IPS DF 4.7 (cell line): ENCODE data around the gene MMEL1.
"Not testable (repeated sequence)": the region's sequence is repeated elsewhere in the genome, so short reads cannot be mapped to it uniquely, and the experiment has no call there.

ENCODE experiments used
- DNase-seq: peaks from one replicate; pipeline ENCODE4 v3.0.0-alpha.2; 2013; ENCODE audit warnings: low spot score; ENCODE audit errors: extremely low read depth

MMEL1 gene, protein sequence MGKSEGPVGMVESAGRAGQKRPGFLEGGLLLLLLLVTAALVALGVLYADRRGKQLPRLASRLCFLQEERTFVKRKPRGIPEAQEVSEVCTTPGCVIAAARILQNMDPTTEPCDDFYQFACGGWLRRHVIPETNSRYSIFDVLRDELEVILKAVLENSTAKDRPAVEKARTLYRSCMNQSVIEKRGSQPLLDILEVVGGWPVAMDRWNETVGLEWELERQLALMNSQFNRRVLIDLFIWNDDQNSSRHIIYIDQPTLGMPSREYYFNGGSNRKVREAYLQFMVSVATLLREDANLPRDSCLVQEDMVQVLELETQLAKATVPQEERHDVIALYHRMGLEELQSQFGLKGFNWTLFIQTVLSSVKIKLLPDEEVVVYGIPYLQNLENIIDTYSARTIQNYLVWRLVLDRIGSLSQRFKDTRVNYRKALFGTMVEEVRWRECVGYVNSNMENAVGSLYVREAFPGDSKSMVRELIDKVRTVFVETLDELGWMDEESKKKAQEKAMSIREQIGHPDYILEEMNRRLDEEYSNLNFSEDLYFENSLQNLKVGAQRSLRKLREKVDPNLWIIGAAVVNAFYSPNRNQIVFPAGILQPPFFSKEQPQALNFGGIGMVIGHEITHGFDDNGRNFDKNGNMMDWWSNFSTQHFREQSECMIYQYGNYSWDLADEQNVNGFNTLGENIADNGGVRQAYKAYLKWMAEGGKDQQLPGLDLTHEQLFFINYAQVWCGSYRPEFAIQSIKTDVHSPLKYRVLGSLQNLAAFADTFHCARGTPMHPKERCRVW

DNA sequence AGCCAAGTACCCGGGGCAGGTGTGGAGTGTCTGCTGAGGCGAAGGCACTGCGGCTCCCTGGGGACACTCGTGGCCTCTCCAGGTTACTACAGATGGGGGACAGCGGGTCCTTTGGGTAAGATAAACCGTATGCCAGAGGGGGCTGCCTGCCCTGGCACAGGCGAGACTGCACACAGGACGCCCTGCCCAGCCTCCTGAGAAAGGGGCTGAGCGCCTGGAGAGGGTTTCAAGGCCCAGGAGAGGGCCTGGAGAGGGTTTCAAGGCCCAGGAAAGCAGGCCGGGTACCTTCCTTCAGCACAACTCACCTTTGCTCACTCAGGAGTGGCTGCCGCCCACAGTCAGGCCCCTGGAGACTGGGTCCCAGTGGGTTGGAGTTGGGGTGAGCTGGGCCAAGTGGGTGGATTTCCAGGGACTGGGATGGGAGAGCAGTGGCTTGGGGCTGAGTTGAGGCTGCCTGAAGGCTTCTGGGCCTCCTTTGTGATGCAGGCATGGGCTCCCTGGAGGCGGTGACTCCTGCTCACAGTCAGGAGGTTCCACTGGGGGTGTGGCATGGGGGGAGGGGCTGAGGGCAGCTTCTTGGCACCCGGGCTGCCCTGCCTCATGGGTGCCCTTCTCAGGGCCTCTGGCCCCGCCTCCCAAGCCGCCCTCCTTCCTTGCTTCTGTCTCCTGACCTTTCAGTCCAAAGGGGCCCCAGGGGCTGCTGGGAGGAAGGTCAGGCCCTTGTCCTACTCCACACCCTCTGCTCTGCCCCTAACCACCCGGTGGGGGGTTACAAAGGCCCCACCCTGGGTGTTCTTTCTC lies at the start of gene MMEL1:
Gene MMEL1, minus strand, starts transcription at position 456 of the 801 bp plus-strand sequence. CDS start 3,532 bp downstream, outside the sequence.
- no peak for DNase-seq

DNA sequence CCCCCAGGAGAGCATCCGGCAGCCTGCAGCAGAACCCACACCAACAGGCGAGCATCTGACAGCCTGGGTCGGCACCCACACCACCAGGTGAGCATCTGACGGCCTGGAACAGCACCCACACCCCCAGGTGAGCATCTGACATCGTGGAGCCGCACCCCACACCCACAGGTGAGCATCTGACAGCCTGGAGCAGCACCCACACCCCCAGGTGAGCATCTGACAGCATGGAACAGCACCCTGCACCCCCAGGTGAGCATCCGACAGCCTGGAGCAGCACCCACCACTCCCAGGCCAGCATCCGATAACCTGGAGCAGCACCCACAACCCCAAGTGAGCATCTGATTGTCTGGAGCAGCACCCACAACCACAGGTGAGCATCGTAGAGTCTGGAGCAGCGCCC lies 43.9 kb upstream of the MMEL1 start:
- DNase-seq = not testable (repeated sequence)

DNA sequence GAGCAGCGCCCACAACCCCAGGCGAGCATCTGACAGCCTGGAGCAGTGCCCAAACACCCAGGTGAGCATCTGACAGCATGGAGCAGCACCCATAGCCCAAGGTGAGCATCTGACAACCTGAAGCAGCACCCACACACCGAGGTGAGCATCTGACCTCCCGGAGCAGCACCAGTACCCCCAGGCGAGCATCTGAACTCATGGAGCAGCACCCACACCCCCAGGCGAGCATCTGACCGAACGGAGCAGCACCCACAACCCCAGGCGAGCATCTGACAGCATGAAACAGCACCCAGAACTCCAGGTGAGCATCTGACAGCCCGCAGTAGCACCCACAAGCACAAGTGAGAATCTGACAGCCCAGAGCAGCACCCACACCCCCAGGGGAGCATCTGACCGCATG lies 38.8 kb upstream of the MMEL1 start:
- DNase-seq = not testable (repeated sequence)

DNA sequence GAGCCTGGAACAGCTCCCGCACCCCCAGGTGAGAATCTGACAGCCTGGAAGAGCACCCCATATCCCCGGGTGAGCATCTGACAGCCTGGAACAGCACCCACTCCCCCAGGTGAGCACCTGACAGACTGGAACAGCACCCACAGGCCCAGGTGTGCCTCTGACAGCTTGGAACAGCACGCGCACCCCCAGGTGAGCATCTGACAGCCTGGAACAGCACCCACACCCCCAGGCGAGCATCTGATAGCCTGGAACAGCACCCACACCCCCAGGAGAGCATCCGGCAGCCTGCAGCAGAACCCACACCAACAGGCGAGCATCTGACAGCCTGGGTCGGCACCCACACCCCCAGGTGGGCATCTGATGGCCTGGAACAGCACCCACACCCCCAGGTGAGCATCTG lies 27.0 kb upstream of the MMEL1 start:
- not testable (repeated sequence) for DNase-seq

DNA sequence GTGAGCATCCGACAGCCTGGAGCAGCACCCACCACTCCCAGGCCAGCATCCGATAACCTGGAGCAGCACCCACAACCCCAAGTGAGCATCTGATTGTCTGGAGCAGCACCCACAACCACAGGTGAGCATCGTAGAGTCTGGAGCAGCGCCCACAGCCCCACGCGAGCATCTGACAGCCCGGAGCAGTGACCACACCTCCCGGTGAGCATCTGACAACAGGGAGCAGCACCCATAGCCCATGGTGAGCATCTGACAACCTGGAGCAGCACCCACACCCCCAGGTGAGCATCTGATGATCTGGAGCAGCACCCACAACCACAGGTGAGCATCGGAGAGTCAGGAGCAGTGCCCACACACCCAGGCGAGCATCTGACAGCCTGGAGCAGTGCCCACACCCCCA lies 25.1 kb upstream of the MMEL1 start:
- DNase-seq = not testable (repeated sequence)

DNA sequence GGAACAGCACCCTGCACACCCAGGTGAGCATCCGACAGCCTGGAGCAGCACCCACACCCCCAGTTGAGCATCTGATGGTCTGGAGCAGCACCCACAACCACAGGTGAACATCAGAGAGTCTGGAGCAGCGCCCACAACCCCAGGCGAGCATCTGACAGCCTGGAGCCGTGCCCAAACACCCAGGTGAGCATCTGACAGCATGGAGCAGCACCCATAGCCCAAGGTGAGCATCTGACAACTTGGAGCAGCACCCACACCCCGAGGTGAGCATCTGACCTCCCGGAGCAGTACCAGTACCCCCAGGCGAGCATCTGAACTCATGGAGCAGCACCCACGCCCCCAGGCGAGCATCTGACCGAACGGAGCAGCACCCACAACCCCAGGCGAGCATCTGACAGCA lies 24.3 kb upstream of the MMEL1 start:
- DNase-seq = not testable (repeated sequence)

DNA sequence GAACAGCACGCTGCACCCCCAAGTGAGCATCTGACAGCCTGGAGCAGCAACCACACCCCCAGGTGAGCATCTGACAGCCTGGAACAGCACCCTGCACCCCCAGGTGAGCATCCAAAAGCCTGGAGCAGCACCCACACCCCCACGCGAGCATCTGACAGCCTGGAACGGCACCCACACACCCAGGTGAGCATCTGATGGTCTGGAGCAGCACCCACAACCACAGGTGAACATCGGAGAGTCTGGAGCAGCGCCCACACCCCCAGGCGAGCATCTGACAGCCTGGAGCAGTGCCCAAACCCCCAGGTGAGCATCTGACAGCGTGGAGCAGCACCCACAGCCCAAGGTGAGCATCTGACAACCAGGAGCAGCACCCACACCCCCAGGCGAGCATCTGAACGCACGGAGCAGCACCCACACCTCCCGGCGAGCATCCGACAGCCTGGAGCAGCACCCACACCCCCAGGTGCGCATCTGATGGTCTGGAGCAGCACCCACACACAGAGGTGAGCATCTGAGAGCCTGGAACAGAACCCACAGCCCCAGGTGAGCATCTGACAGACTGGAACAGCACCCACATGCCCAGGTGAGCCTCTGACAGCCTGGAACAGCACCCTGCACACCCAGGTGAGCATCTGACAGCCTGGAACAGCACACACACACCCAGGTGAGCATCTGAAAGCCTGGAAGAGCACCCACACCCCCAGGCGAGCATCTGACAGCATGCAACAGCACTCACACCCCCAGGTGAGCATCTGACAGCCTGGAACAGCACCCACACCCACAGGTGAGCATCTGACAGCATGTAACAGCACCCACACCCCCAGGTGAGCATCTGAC lies 23.0 kb upstream of the MMEL1 start:
- not testable (repeated sequence) for DNase-seq

DNA sequence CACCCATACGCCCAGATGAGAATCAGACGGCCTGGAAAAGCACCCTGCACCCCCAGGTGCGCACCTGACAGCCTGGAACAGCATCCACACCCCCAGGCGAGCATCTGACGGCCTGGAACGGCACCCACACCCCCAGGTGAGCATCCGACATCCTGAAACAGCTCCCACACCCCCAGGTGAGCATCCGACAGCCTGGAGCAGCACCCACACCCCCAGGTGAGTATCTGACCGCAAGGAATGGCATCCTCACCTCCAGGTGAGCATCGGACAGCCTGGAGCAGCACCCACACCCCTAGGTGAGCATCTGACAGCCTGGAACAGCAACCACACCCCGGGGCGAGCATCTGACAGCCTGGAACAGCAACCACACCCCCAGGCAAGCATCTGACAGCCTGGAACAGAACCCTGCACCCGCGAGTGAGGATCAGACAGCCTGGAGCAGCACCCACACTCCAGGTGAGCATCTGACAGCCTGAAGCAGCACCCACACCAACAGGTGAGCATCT lies 21.7 kb upstream of the MMEL1 start:
- not testable (repeated sequence) for DNase-seq

DNA sequence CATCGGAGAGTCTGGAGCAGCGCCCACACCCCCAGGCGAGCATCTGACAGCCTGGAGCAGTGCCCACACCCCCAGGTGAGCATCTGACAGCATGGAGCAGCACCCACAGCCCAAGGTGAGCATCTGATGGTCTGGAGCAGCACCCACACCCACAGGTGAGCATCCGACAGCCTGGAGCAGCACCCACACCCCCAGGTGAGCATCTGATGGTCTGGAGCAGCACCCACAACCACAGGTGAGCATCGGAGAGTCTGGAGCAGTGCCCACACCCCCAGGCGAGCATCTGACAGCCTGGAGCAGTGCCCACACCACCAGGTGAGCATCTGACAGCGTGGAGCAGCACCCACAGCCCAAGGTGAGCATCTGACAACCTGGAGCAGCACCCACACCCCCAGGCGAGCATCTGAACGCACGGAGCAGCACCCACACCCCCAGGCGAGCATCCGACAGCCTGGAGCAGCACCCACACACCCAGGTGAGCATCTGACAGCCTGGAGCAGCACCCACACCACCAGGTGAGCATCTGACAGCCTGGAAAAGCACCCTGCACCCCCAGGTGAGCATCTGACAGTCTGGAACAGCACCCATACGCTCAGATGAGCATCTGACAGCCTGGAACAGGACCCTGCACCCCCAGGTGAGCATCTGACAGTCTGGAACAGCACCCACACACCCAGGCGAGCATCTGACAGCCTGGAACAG lies 21.1 kb upstream of the MMEL1 start:
- DNase-seq = not testable (repeated sequence)

DNA sequence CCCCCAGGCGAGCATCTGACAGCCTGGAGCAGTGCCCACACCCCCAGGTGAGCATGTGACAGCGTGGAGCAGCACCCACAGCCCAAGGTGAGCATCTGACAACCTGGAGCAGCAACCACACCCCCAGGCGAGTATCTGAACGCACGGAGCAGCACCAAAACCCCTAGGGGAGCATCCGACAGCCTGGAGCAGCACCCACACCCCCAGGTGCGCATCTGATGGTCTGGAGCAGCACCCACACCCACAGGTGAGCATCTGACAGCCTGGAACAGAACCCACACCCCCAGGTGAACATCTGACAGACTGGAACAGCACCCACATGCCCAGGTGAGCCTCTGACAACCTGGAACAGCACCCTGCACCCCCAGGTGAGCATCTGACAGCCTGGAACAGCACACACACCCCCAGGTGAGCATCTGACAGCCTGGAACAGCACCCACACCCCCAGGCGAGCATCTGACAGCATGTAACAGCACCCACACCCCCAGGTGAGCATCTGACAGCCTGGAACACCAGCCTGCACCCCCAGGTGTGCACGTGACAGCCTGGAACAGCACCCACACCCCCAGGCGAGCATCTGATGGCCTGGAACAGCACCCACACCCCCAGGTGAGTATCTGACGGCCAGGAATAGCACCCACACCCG lies 20.2 kb upstream of the MMEL1 start:
- not testable (repeated sequence) for DNase-seq

DNA sequence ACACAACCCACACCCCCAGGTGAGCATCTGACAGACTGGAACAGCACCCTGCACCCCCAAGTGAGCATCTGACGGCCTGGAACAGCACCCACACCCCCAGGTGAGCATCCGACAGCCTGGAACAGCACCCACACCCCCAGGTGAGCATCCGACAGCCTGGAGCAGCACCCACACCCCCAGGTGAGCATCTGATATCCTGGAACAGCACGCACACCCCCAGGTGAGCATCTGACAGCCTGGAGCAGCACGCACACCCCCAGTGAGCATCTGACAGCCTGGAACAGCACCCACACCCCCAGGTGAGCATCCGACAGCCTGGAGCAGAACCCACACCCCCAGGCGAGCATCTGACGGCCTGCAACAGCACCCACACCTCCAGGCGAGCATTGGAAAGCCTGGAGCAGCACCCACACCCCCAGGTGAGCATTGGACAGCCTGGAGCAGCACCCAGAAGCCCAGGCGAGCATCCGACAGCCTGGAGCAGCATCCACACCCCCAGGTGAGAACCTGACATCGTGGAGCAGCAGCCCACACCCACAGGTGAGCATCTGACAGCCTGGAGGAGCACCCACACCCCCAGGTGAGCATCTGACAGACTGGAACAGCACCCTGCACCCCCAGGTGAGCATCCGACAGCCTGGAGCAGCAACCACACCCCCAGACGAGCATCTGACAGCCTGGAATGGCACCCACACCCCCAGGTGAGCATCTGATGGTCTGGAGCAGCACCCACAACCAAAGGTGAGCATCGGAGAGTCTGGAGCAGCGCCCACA lies 19.5 kb upstream of the MMEL1 start:
- DNase-seq = not testable (repeated sequence)

DNA sequence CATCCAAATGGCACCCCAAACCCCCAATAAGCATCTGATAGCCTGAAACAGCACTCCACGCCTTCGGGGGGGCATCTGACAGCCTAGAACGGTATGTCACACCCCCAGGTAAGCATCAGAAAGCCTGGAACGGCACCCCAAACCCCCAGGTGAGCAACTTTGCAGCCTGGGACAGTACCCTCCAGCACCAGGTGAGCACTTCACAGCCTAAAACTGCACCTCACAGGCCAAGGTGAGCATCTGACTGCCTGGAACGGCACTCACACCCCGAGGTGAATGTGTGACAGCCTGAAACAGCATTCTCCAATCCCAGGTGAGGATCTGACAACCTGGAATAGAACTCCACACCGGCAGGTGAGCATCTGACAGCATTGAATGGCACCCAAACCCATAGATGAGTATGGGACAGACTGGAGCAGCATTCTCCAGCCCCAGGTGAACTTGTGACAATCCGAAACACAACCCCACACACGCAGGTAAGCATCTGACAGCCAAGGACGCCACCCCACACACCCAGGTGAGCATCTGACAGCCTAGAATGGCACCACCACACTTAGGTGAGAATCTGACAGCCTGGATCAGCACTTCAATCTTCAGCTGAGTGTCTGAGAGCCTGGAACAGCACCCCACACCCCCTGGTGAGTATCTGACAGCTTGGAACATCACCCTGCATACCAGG lies 18.3 kb upstream of the MMEL1 start:
- no peak for DNase-seq

DNA sequence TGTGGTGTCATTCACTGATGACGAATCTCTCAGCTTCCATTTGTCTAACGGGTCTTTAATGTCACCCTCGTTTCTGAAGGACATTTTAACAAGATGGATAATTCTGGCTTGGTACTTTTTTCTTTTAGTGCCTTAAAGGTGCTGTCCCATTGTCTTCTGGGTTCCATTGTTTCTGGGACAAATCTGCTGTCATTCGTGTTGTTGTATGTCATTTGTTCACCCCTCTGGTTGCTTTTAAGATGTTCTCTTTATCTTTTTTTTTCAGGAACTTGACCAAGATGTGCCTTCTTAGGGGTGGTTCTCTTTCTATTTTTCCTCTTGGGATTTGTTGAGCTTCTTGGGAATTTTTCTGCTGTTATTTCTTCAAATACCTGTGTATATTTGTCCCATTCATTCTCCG lies 14.0 kb upstream of the MMEL1 start:
- DNase-seq = no peak

DNA sequence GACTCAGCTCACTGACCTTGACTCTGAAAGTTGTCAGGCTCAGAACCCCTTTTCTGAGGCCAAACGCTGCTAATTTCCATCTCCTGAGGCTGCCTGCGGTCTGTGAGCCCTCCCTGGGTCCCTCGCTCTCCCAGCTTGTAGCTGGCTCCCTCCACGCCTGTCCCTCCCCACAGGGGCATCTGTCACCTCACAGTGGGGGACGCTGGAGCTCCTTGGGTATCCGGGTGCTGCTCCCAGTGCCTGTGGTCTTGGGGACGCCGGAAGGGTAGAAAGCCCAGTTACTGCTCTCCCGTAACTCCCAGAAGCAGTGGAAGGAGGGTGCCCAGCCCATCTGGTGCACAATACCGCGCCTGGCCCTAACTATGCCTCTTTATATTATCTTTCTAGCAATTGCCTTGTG lies 13.0 kb upstream of the MMEL1 start:
- DNase-seq = no peak

DNA sequence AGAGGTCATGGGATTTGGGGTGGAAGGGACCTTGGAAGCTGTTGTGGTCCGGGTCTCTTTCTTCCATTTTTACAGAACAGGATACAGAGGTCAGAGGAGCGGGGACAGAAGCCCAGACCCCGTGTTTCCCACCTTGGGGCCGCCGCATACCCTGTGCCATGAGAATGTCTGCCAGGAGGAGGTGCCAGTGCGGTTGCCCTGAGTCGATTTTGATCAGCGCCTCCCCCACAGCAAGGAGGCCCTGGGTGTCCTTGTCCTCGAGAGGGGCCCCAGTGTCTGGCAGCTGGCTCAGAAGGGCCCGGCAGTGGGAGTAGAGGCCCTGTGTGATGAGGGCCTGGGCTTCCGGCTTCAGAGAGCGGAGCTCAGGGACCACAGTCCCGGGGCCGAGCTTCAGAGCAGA lies 12.3 kb upstream of the MMEL1 start:
- no peak for DNase-seq

DNA sequence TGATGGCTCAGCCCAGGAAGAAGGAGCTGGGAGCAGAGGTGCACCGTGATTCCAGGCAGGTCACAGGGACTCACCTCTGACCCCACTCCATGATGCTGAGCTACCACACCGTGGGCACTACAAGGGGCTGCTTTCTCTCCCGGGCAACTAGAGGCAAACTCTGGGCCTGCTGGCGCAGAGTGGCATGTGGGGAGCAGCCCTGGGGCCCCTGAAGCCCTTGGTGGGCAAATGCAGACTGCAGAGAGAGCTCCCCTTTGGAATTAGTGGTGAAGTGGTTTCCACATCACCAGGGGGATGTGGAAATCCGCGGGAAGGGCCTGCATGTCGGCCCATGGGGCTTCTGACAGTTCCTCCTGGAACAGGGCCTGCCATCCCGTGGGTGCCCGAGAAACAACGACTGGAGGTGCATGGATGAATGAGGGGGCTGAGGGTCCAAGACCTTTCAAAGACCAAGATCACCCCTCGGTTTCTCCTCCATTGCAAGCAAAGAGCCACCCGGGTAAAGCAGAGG lies 11.8 kb upstream of the MMEL1 start:
- DNase-seq = no peak

DNA sequence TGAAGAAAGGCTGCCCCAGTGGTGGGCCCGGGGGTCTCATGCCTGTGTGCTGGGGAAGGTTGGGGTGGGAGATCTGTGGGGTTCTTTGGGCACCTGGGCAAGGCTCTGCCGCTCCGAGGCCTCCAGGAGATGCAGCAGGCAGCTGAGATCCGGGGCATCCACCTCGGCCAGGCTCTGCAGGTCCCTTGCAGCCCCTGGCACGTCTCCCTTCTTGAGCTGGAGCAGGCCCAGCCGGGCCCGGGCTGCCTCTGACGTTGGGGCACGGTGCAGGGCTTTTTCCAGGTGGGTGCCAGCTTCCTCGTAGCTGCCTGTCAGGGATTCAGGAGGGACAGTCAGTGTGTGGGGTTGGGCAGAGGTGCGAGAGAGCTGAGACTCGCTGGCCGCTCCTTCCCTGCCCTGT lies 11.4 kb upstream of the MMEL1 start:
- DNase-seq = no peak
